Measurements from ENCODE around the gene TNFRSF8. TPM values are rescaled to one million over a fixed set of nuclear protein-coding genes. Genes with fewer than 3 reads are reported as not detected.

Gene TNFRSF8
- total and polyA plus RNA-seq, 2 of the 4 experiments (the other 2 are of a cell fraction): under 0.01 to 0.31 TPM

DNA sequence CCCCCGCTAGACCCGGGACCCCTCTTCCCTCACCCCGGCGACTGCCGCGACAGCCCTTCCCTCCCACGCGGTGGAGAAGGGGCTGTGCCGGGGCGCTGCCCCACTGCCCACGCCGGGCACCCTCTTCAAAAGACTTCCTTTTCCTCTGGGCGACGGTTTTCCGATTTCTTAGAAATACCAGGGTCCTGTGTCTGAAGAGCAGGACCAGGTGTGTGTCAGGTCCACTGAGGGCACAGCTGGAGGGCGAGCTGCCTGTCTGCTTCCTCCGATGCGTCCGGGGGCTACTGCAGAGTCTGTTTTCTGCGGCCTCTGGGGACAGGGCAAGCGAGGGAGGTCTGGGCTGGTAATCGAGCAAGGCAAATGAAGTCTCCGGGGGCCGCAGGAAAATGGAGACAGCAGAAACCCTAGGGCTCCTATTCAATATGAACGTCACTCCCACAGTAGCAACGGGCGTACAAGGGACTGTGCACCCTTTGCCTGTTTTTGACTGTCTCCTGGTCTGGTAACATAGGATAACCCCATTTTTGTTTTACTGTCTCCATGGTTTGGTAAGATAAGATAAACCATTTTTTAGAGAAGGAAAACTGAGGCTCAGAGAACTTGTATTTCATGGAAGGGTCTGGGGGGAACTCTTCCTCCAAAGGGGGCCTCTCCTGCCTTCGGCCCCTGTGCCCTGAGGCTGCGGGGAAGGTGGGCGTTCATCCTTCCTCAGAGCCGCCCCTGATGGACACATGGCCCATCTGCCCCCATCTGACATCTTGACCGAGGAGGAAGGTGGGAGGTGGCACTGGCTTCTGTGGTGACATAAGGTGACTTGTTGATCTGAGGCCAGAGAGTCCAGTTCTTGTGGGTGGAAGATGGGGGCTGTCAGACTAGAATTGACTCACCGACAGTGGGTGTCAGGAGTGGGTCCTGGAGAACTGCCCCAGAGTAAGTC, 104.7 kb downstream of the TNFRSF8 start (continued):
- TF ChIP-seq RCOR1 (IDR thresholded peaks at IDR 0.05; ENCODE audit: insufficient replicate concordance, low read length) (no peak), BHLHE40 (IDR thresholded peaks at IDR 0.05; ENCODE audit: low read depth, low read length) (no peak), NFE2L2 (IDR thresholded peaks at IDR 0.05; ENCODE audit: low read depth, low read length) (no peak)

Data from IMR-90 (cell line).